ENCODE data around the gene PPFIA3. TPM values are rescaled to one million over a fixed set of nuclear protein-coding genes. Genes with fewer than 3 reads are reported as not detected.
"Not testable (repeated sequence)": the region's sequence is repeated elsewhere in the genome, so short reads cannot be mapped to it uniquely, and the experiment has no call there.

PPFIA3 gene
- total and polyA plus RNA-seq, 2 donors (not counting 1 experiment from before 2014, with no cell fraction given): 2.1 to 3.4 TPM

- H4K20me1 ChIP-seq (ENCODE audit: control insufficient read depth, insufficient read depth, low read length, poor library complexity, severe bottlenecking); H3K36me3 ChIP-seq (replicated peaks in 1 of 2; ENCODE audit: control extremely low read depth in 1 of 2, control insufficient read depth in 1 of 2, extremely low read depth in 1 of 2, insufficient read depth in 2 of 2, low read length in 1 of 2); H3K4me3 Mint-ChIP-seq; H3K27ac ChIP-seq (ENCODE audit: low read length in 2 of 2); intact Hi-C loops (cut with micrococcal nuclease); H3K9me3 Mint-ChIP-seq (ENCODE audit: insufficient read depth); POLR2A ChIA-PET; ATAC-seq (ENCODE audit: low read depth); H2AFZ ChIP-seq (ENCODE audit: insufficient read depth, low read depth, low read length, poor library complexity, severe bottlenecking); H3K9ac ChIP-seq (ENCODE audit: low read length); H3K79me2 ChIP-seq (ENCODE audit: control insufficient read depth, insufficient read depth, low read length); DNase-seq; H3K4me3 ChIP-seq (ENCODE audit: control extremely low read depth in 1 of 5, extremely low read depth in 1 of 5, insufficient read depth in 1 of 5, low read depth in 2 of 5, low read length in 4 of 5); H3K9me3 ChIP-seq (ENCODE audit: control extremely low read depth in 1 of 3, control insufficient read depth in 2 of 3, insufficient read depth in 1 of 3, low read length in 2 of 3); H3K27me3 Mint-ChIP-seq; H3K4me2 ChIP-seq (replicated peaks; ENCODE audit: low read depth, low read length, poor library complexity, severe bottlenecking); H3K27ac Mint-ChIP-seq: not testable (repeated sequence)
- Histone ChIP-seq H3K4me1 (ENCODE audit: control insufficient read depth in 2 of 2, insufficient read depth in 2 of 2, low read length in 2 of 2) (peaks cover 15 to 22% of the 10 kb centered on the region in 2 donors), H3K27me3 (replicated peaks in 1 of 4; ENCODE audit: control extremely low read depth in 1 of 4, control insufficient read depth in 3 of 4, insufficient read depth in 4 of 4, low read length in 3 of 4) (peaks cover 0 to 11% (median 2%) of the 10 kb centered on the region in 4 experiments)
- CTCF ChIA-PET: interaction anchor here (0.7 kb wide), 1 partner anchor 17 kb away, joined by 4 read pairs; no protein-coding TSS in a partner anchor
- WGBS (ENCODE audit: insufficient coverage): 94% methylated on average over 11 of the region's 11 CpGs
- H3K4me1 Mint-ChIP-seq: peaks cover 21% of the 10 kb centered on the region
Observed at GRCh38 chr19:49123285-49123684, 3.9 kb downstream of the PPFIA3 start.

DNA sequence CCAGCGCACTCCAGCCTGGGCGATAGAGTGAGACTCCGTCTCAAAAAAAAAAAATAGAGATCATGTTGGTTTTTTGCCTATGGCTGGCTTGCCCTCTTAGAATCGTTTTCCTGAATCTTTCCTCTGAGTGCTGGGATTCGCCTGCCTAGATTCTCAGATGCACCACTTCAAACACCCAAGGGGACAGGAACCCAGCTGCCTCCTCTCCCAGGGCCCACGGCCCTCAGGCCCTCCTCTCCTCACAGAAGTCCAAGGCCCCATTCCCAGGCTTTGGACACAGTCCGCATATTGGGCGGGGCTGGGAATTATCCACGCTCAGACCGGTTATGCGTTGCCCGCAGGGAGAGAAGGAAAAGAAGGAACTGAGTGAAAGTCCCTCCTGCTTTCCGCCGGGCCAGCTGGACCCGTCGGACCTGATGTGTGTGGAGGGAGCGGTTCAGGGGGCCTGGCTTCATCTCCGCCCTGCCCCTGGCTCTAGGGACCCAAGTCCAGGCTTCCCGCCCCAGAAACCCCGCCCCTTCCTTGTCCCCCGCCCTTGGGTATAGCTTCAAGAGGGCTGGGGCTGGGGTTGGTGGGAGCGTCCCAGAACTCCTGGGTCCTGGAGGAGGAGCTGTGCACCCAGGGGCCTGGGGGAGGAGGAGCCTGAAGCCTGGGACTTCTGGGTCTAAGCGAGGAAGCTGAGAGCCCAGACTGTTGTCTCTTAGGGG lies 5.8 kb downstream of the PPFIA3 start:
- Histone ChIP-seq H3K27me3 (replicated peaks in 1 of 4; ENCODE audit: control extremely low read depth in 1 of 4, control insufficient read depth in 3 of 4, insufficient read depth in 4 of 4, low read length in 3 of 4) (peaks cover 0 to 6% (median 0%) of the 10 kb centered on the region in 4 experiments), H3K9ac (ENCODE audit: low read length) (no peak overlapping the region), H3K79me2 (ENCODE audit: control insufficient read depth, insufficient read depth, low read length) (no peaks in the 10 kb centered on the region), H2AFZ (ENCODE audit: insufficient read depth, low read depth, low read length, poor library complexity, severe bottlenecking) (no peak overlapping the region), H3K27ac (ENCODE audit: low read length in 2 of 2) (no peak overlapping the region), H4K20me1 (ENCODE audit: control insufficient read depth, insufficient read depth, low read length, poor library complexity, severe bottlenecking) (no peaks in the 10 kb centered on the region), H3K4me1 (ENCODE audit: control insufficient read depth in 2 of 2, insufficient read depth in 2 of 2, low read length in 2 of 2) (peaks cover 13 to 16% of the 10 kb centered on the region in 2 donors), H3K4me2 (replicated peaks; ENCODE audit: low read depth, low read length, poor library complexity, severe bottlenecking) (no peak overlapping the region), H3K9me3 (ENCODE audit: control extremely low read depth in 1 of 3, control insufficient read depth in 2 of 3, insufficient read depth in 1 of 3, low read length in 2 of 3) (peaks cover 0 to 11% (median 0%) of the 10 kb centered on the region in 3 donors), H3K36me3 (replicated peaks in 1 of 2; ENCODE audit: control extremely low read depth in 1 of 2, control insufficient read depth in 1 of 2, extremely low read depth in 1 of 2, insufficient read depth in 2 of 2, low read length in 1 of 2) (no peaks in the 10 kb centered on the region), H3K4me3 (ENCODE audit: control extremely low read depth in 1 of 5, extremely low read depth in 1 of 5, insufficient read depth in 1 of 5, low read depth in 2 of 5, low read length in 4 of 5) (no peak overlapping the region)
- ChIA-PET CTCF (no interaction called here), POLR2A (no interaction called here)
- no peaks in the 10 kb centered on the region for H3K9me3 Mint-ChIP-seq (ENCODE audit: insufficient read depth)
- WGBS (ENCODE audit: insufficient coverage): 87% methylated on average over 22 of the region's 23 CpGs
- ATAC-seq (ENCODE audit: low read depth) (no peak), DNase-seq (no peak)
- intact Hi-C loops (cut with micrococcal nuclease): loop anchor here (5.0 kb wide), 1 partner anchor 682 kb away; no protein-coding TSS in a partner anchor
- no peak overlapping the region for H3K27ac Mint-ChIP-seq
- H3K27me3 Mint-ChIP-seq: peaks cover 6% of the 10 kb centered on the region
- no peak for TF ChIP-seq EZH2 (IDR thresholded peaks at IDR 0.05; ENCODE audit: borderline replicate concordance, insufficient read depth, low read depth, low read length, poor library complexity, severe bottlenecking)
- no peak for TF ChIP-seq CTCF (IDR thresholded peaks at IDR 0.05)
- peaks cover 22% of the 10 kb centered on the region for H3K4me1 Mint-ChIP-seq
- H3K4me3 Mint-ChIP-seq: no peak overlapping the region
